GM03348 (cell line): Measurements from ENCODE around the gene PAM16.

Source experiments
- DNase-seq: peaks from one replicate; pipeline ENCODE4 v3.0.0; 2012; ENCODE audit warnings: low spot score

Gene PAM16

DNA sequence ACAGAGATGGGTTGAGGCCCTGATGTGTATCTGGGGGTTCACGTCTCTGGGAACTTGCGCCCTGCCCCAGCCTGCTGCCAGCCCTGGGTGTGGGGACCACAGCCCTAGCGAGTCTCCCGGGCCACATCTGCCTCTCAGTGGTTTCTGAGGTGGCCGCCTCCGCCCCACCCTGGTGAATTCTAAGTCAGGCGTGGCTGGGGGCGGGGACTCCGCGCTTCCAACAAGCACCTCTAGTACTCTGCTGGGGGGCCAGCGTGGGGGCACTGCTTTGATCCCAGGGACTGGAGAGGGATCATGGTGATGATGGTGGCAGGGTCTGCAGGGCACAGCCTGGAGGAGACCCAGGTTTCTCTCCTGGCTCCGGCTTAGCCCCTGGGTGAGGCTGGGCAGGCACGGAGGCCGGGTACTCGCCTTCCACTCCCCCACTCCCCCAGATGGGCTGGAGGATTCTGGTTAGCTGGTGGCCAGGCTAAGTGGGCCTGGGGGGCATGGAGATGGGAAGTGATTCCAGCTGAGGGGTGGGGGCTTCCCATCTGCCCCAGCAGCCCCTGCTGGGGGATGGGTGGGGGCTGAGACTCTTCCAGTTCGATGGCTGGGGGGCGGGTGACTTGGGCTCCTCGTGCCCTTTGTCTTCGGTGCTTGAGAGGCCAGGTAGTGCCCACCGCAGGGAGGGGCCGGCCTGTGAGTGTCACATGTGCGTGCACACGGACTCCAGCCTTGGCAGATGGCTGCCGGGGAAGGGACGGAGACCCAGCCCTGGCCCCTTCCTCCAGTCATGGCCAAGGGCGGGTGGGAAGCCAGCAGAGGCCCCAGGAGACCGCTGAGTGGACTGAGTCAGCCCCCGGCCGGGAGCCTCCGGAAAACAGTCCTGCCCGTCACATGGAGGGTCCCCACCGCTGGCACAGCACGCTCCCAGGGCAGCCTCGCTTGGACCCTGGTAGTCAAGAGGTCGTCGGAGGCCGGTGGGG lies 31.4 kb downstream of the PAM16 start:
- DNase-seq: peak; percentile 68

DNA sequence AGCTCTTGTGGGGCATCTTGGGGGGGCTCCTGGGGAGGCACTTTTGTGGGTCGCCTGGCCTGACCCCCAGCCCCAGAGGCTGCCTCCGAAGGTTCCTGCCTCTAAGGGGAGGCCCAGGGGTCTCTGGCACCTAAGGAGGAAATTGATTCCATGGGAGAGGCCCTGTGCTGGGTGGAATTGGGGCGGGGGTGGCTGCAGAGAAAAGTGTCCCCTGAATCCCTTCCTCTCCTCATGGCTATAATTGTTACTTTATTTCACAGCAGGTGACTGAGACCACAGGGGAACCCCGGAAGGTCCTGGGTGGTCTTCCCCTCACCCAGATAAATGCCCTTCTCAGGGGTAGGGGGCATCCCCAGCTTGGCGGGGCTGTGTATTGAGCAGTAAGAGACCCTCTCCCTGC lies 32.2 kb downstream of the PAM16 start:
- no peak for DNase-seq

DNA sequence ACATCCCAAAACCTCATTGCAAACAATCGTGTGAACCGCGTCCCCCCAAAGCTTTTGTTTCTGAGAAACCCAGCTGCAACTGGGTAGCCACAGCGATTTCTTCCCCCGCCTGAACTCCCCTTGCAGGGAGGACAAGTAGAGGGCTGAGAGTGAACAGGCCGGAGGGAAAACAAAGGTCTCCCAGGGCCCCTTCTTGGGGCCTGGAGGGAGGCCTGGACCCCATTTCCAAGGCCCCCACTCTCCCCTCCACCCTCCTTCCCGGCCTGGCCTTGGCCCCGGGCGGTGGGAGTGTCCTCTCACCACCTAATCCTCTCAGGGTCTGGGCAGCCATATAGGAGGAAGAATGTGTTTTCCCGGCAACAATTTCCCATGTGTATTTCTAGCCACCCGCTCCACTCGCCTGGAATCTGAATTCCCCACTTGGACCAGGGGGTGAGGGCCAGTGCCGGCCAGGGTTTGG lies 32.6 kb downstream of the PAM16 start:
- DNase-seq: peak; percentile 41

DNA sequence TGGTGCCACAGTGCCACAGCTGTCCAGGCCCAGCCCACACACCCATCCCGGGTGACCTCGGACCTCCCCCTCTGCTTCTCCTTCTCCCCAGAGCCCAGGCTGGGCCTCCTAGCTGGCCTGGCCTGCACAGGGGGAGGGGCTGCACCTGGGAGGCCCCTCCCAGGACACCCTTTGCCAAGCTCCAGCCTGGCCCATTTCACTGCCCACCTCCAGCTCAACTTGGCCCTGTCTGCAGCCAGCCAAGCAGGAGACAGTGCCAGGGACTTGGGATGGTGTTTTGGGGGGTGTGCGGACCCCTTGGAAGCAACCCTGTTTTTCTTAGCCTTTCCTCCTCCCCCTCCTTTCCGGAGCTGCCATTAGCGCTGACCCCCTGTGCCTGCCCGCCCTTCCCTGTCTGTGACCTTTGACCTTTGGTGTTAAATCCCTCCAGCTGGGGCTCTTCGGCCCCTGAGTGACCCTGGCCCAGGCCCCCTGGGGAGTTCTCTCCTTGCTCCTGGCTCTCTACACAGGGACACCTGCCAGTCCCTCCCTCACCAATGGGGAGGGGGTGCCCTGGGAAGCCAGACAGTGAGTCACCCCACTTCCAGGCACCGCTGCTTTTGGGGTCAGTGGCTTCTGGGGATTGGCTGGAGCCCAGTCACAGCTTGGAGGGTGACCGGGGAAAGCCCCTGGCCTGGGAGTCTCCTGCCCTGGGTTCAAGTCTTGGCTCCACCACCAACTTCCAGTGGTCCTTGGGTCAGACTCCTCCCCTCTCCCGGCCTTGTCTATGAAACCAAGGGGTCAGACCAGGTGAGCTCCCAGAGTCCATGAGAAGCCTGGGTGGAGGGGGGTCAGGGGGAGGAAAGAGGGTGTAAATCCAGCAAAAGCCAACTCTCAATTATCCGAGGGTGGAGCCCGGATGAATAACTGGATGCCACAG lies 33.3 kb downstream of the PAM16 start:
- peak; percentile 60 for DNase-seq

DNA sequence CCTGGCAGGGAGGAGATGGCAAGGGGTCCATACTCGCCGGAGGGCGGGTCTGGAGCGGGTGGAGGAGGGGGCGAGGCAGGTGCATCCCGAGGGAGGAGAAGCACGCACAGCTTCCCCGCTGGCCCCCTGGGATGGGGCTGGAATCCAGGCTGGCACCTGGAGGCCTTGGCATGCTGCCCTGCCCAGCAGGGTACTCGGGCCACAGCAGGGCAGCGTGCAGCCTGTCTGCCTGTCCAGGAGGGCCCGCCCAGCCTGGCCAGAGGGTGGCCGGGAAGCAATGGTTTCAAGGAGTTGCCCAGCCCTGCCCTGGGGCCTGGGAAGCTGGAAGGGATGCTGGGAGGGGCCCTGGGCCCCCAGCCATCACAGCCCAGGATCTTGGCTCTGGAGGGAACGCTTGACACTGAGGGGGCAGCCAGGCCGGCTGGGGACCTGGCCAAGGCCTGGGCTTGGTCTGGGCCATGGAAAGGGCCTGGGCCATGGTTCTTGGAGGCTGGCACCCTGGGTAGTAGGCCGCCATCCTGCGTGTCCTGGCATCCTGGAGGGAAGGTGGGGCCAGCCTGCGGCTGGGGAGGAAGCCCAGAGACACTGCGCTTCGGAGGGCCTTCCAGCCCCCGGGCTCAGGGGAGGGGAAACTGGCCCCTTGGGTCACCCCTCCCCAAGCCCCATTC lies 34.1 kb downstream of the PAM16 start:
- DNase-seq: peak; percentile 73

DNA sequence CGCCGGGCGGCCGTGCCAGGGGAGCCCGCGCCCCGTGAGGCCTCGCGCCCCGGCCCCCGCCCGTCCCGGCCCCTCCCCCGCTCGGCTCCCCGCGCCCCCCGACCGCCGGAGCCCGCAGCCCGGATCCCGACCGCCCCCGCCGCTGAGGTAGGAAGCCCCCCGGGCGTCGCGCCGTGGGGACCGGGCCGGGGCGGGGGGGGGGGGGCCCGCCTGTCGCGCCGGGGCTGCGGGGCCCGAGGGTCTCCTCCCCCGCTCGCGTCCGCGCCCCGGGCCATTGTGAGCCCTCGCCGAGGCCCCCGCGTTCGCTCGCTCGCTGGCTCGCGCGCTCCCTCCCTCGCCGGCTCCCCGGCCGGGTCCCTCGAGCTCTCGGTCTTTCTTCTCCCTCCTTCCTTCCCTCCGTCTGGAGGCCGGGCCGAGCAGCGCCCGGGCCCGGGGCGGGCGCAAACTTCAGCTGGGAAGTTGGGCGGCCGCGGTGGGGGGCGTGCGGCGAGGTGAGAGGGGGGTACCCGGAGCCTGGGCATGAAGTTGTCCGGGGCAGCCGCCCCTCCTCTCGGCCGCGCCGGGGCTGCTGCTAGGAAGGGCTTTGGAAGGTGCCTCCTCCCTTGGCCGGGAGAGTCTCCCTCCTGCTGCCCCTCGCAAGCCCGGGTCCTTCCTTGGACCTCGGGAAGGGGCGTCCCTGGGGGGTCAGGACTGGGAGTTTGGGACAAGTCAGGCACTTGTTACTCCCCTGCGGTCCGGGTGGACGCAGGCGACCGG lies 34.8 kb downstream of the PAM16 start:
- peak; percentile 62 for DNase-seq

DNA sequence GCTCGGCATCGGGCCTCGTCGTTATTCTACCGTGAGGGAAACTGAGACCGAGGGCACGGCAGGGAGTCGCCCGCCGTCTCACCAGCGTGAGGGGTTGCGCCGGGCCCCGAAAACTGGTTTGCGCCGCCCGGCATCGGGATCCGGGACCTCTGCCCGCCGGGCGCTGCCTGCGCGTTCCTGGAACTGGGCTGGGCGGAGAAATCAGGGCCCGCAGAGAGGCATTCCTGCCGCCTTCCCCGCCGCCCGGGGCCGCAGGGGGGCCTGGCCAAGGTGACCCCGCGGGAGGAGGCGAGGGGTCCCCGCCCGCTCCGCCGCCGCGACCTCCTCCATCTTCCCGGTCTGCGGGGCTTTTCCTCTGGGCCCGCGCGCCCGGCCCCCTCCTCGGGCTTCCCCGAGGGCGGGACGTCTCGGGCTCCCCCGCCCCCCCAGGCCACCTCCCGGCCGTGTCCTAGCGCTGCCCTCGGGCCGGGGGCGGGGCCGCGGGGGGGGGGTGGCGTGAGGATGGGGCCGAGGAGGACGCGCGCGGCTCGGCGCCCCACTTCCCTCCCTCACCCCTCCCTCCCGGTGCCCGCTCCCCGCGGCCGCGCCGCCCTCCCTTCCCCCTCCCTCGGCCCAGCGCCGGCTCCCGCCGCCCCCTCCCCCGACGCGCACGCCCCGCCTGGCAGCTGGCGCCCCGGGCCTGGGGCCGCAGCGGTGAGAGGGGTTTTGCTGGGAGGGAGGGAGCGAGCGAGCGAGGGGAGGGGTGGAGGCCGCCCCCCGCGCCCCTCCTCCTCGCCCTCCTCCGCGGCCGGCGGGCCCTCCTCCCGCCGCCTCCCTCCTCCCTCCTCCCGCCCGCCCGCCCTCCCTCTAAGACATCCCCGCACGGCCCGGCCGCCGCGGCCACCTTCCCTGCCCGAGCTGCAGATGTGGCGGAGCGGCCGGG lies 35.7 kb downstream of the PAM16 start, which contains the start of gene GLIS2:
Gene GLIS2, plus strand, starts transcription at position 882 of the 922 bp plus-strand sequence. CDS start 16,214 bp downstream, outside the sequence.
- DNase-seq: peak; percentile 96

DNA sequence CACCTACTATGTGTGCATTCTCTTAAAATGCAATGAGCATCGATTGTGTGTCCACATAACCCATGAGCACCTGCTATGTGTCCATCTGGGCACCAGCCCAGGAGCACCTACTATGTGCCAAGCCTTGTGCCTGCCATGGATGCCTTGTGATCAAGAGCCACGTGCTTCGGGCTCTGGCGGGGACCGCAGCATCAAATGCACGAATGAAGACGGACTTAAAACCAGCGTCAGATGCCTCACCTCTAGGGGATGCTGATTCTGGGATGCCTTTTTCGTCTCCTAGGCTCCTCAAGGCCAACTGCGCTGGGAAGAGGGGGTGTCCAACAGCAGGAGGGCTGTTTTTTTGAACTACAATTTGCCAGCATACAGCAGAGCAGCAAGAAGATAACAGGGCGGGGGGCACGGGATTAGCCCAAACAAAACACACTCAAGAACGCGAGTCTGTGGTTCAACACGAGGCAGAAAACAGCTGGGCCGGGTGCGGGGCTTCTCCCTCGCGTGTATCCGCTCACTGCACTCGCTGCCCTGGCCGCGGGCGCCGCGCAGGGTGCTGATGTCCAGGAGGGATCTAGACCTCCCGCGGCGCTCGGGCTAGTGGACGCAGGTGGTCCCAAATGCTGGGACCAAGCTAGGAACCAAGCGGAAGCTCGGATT lies 36.5 kb downstream of the PAM16 start:
- DNase-seq: peak; percentile 37

DNA sequence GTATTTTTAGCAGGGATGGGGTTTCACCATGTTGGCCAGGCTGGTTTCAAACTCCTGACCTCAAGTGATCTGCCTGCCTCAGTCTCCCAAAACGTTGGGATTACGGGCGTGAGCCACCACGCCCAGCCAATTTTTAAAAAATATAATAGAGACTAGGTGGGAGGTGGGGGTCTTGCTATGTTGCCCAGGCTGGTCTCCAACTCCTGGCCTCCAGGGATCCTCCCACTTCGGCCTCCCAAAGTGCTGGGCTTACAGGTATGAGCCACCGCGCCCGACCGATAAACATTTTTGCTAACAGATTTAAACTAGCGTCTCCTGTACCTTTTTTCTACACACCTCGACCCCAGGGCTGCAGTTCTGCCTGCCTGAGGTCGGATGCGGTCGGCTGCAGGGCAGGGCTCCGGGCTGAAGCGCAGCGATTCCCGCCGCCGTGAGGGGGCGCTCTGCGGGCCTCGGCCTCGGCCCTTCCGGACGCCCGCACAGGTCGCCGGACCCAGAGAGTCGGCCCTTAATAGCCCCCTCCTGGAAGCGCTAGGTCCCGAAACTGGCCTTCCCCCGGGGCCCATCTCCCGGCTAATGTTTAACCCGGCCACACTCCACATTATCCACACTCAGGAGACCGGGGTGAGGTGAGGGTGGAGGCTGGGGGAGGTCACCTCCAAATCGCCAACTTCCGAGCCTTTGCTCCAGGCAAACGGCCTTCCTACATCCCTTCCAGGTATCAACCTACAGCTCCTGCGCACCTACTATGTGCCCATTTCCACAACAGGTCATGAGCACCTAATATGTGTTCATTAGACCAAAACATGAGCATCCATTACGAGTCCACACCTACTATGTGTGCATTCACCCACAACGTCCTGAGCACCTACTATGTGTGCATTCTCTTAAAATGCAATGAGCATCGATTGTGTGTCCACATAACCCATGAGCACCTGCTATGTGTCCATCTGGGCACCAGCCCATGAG lies 37.3 kb downstream of the PAM16 start:
- DNase-seq: no peak

DNA sequence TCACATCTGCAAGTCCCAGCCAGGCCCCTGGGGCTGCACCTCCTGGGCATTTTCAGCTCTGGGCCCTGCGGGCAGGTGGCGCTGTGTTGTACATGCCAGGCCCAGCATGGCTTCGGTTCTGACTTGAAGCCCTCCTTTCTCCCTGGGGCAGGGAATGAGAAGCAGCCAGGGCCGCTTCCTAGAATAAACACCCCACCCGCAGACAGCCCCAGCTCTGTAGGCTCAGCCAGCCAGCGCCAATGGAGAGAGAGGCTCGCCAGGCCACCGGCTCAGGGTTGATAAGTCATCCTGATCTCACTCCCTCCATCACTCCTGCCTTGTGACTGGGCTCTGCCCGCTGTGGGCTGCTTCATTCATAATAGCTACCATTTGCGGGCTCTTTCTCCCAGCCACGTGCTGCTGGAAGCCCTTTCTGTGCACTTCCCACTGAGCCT lies 41.3 kb downstream of the PAM16 start:
- no peak for DNase-seq

DNA sequence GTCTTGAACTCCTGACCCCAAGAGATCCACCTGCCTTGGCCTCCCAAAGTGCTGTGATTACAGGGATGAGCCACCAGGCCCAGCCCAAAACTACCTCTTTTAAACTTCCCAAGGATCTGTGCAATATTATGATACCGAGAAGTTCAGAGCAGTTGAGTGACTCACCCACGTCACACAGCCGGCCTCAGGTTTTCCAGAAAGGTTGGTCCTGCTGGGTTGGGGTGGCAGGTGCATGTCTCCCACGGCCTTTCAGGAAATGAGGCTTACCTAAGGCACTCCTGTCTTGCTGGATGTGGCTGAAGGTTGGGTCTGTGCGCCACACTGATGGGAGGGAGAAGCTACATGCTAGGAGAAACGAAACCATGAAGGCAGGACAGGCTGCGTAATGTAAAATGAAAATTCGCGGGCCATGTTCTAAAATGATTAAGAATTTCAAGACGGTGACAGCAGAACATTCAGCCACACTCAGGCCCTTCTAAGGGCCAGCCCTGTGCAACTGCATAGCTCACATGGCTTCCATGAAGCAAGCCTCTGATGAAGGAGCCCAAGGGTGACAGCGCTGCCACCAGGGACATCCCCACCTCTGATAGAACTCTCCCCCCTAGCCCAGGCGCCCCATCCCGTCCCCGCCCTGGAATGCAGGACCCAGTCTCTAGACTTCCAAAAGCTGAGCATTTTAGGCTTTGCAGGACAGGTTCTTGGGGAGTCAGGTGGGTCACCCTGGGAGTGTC lies 41.9 kb downstream of the PAM16 start:
- DNase-seq: no peak

DNA sequence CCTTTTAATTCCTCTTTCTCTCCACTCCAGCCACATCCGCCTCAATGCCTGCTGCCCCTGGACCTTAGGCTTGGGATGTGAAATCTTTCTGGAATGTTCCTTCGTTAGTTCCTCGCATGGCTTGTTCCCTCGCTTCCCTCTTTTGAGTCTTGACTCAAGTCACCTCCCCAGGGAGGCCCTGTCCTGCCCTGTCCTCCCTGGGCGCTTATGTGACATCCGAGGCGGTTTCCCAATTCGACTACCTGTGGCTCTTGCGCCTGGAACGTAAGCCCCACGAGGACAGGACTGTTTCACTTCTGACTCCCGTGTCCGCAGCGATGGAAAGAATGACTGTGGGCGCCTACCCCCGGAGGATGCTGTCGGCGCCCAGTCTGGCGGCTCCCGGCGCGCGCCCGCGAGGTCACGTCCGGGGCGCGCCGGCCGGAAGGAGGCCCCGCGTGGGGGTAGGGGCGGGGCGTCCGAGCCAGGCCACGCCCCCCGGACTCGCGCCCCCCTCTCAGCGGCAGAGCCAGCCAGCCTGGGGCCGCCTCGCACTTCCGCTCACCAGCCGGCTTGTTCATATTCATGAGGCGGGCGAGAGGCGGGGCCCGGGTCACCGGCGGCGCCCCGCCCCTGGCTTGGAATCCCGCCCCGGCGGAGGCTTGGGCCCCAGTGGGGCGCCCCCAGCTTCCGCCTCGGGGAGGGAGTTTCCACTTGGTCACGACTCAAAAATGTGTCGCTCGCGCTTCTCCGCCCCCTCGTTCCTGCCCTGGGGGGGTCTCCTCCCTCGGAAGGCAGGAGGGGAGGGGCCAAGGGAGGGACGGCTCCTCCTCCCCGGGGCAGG lies 43.7 kb downstream of the PAM16 start:
- DNase-seq: peak; percentile 96

DNA sequence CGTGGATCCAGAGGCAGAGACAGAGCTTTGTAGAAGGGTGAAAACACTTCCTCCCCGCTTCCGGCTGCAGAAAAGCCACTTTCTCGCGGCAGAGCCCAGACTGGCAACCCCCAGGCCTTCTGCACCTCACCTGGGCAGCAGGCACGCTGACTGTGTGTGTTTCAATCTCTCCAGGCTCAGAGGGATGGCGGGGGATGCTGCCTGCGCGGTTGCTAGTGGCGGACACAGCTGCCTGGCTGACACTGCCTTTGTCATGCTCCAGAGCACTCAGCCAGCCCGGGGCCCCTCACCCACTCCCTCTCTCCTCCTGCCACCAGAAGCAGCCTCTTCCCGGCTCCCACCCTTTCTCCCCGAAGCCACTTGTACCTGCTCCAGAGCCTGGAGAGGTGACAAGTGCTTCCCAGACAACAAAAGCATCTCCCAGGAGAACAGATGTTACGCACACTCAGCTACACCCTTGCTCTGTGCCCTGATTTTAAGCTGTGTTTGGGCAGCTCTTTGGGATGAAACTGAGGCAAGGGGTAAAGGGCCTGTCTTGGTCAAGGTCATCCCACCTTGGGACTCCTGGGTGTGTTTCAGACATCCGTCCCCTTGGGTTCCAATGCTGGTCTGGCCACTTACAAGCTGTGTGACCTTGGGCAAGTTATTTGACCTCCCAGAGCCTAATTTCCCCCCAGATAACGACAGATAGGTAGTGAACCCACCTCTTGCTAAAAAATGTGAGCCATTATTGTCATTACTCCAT lies 44.5 kb downstream of the PAM16 start:
- DNase-seq: no peak

DNA sequence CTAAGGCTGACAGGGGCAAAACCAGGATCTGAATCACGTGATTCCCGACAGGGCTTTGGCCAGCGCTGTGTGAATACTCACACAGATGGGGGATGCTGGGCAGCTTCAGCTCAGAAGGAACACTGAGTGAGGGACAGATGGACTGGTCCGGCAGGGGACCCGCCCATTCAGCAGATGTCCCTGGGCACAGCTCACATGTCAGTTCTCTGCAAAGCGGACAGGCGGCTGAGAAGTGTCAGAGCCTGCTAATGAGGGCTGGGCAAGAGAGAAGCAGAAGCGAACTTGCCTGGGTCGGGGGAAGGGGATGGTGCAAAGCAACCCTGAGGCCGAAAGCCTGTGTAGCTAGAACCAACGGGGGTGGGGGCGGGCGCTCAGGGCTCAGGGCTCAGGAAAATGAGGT lies 47.1 kb downstream of the PAM16 start:
- DNase-seq: no peak

DNA sequence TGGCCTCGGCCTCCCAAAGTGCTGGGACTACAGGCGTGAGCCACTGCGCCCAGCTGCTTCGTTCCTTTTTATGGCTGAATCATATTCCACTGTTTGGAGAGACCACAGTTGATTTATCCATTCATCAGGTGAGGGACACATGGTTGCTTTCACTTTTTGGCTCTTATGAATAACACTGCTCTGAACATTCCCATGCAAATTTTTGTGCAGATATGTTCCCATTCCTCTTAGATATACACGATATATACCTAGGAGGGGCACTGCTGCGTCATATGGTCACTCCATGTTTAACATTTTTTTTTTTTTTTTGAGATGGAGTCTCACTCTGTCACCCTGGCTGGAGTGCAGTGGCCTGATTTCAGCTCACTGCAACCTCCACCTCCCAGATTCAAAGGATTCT lies 49.2 kb downstream of the PAM16 start:
- no peak for DNase-seq

DNA sequence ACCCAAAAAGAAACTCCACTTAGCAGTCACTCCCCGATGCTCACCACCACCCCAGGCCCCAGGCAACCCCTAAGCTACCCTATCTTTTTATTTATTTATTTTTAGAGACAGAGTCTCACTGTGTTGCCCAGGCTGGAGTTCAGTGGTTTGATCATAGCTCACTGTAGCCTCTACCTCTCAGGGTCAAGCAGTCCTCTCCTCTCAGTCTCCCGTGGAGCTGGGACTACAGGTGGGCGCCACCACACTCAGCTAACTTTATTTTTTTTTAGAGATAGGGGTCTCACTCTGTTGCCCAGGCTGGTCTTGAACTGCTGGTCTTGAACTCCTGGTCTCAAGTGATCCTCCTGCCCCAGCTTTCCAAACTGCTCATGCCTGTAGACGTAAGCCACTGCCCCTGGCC lies 49.9 kb downstream of the PAM16 start:
- no peak for DNase-seq
